ENCODE data around the gene CDC42BPB. TPM values are rescaled to one million over a fixed set of nuclear protein-coding genes. Genes with fewer than 3 reads are reported as not detected.

CDC42BPB gene
- total and polyA plus RNA-seq, 2 of the 13 experiments (the other 11 are each of a cell fraction or from before 2014, with no cell fraction given): 19.7 to 32.3 TPM

GRCh38 chr14:103099081-103099732 is 41.9 kb upstream of the CDC42BPB start (continued):
- TF ChIP-seq ZBTB38 (CRISPR knock-in tag; IDR thresholded peaks at IDR 0.05): no peak; the same call in 1 of the 2 replicates
- TF ChIP-seq ZNF660 (CRISPR knock-in tag; IDR thresholded peaks at IDR 0.05; ENCODE audit: borderline replicate concordance, low read depth): no peak
- TF ChIP-seq ELF3 (CRISPR knock-in tag; IDR thresholded peaks at IDR 0.05): peak; percentile 76
- peak; percentile 77 for TF ChIP-seq ZBTB25 (CRISPR knock-in tag; IDR thresholded peaks at IDR 0.05)
- peak; percentile 93; the same call in 1 of the 2 replicates for TF ChIP-seq KDM3A (CRISPR knock-in tag; IDR thresholded peaks at IDR 0.05; ENCODE audit: low read depth)
- TF ChIP-seq ZNF407 (CRISPR knock-in tag; IDR thresholded peaks at IDR 0.05; ENCODE audit: not compliant biosample characterization): no peak
- TF ChIP-seq ZNF777 (CRISPR knock-in tag; IDR thresholded peaks at IDR 0.05): peak; percentile 41
- TF ChIP-seq ZC3H4 (CRISPR knock-in tag; IDR thresholded peaks at IDR 0.05; ENCODE audit: borderline replicate concordance): peak; percentile 26; the same call in 1 of the 2 replicates
- no peak for TF ChIP-seq ATF7-NPFF (CRISPR knock-in tag; IDR thresholded peaks at IDR 0.05; ENCODE audit: low read depth)
- TF ChIP-seq PPARG (CRISPR knock-in tag; conservative IDR thresholded peaks at IDR 0.05): peak; percentile 32; the same call in 1 of the 2 replicates
- peak; percentile 73; the same call in 1 of the 2 replicates for TF ChIP-seq ZNF414 (CRISPR knock-in tag; IDR thresholded peaks at IDR 0.05)
- TF ChIP-seq HDAC1 (CRISPR knock-in tag; IDR thresholded peaks at IDR 0.05): peak; percentile 10; the same call in 1 of the 2 replicates
- TF ChIP-seq KLF12 (CRISPR knock-in tag; IDR thresholded peaks at IDR 0.05; ENCODE audit: borderline replicate concordance): peak; percentile 51
- peak; percentile 89 for TF ChIP-seq POLR2G (IDR thresholded peaks at IDR 0.05; ENCODE audit: low read depth, low read length)
- peak; percentile 96; the same call in 1 of the 2 replicates for TF ChIP-seq ZNF713 (CRISPR knock-in tag; IDR thresholded peaks at IDR 0.05)
- peak; percentile 94 for TF ChIP-seq MAZ (IDR thresholded peaks at IDR 0.05; ENCODE audit: borderline replicate concordance, low read depth, low read length)
- peak; percentile 97 for TF ChIP-seq MAZ (CRISPR knock-in tag; IDR thresholded peaks at IDR 0.05; ENCODE audit: low read depth)
- TF ChIP-seq HNF4G (IDR thresholded peaks at IDR 0.05; ENCODE audit: borderline replicate concordance, low read depth, low read length): peak; percentile 40; the same call in 1 of the 2 replicates
- TF ChIP-seq HNF4G (CRISPR knock-in tag; IDR thresholded peaks at IDR 0.05; ENCODE audit: borderline replicate concordance, low read depth): peak; percentile 88; the same call in 1 of the 2 replicates
- no peak for TF ChIP-seq SMARCC2 (IDR thresholded peaks at IDR 0.05)
- peak; percentile 62; the same call in 1 of the 2 replicates for TF ChIP-seq ZNF264 (CRISPR knock-in tag; IDR thresholded peaks at IDR 0.05)
